GM12875 (cell line): Measurements from ENCODE around the gene PABPN1L.

Experiments used
- H3K4me3 ChIP-seq: one replicate; pipeline ENCODE4 v1.5.1; 2011; ENCODE audit warnings: low read depth, low read length, control low read depth
- TF ChIP-seq, protein P1 (sequence below): IDR thresholded peaks from 2 replicates; pipeline ENCODE4 v1.5.1; 2011; ENCODE audit warnings: low read depth, mild to moderate bottlenecking, control low read depth, inconsistent platforms, low read length, moderate library complexity, borderline replicate concordance; ENCODE audit not compliant: insufficient read depth

Gene PABPN1L

DNA sequence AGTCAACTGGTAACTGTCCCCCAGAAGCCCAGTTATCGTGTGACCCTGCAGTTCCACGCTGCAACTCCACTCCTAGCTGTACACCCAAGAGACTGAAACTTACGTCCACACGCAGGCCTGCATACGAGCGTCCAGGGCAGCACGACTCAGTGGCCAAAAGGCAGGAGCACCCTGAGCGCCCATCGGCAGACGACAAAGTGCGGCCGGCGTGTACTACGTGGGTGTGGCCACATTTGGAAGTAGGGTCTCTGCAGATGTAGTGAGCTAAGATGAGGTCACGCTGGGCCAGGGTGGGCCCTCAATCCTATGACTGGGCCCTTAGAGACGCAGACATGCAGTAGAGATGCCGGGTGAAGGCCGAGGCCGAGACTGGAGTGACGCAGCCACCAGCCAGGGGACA lies 23.2 kb downstream of the PABPN1L start:
- H3K4me3 ChIP-seq: no peak overlapping the region
- TF ChIP-seq, protein P1, sequence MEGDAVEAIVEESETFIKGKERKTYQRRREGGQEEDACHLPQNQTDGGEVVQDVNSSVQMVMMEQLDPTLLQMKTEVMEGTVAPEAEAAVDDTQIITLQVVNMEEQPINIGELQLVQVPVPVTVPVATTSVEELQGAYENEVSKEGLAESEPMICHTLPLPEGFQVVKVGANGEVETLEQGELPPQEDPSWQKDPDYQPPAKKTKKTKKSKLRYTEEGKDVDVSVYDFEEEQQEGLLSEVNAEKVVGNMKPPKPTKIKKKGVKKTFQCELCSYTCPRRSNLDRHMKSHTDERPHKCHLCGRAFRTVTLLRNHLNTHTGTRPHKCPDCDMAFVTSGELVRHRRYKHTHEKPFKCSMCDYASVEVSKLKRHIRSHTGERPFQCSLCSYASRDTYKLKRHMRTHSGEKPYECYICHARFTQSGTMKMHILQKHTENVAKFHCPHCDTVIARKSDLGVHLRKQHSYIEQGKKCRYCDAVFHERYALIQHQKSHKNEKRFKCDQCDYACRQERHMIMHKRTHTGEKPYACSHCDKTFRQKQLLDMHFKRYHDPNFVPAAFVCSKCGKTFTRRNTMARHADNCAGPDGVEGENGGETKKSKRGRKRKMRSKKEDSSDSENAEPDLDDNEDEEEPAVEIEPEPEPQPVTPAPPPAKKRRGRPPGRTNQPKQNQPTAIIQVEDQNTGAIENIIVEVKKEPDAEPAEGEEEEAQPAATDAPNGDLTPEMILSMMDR: no peak

DNA sequence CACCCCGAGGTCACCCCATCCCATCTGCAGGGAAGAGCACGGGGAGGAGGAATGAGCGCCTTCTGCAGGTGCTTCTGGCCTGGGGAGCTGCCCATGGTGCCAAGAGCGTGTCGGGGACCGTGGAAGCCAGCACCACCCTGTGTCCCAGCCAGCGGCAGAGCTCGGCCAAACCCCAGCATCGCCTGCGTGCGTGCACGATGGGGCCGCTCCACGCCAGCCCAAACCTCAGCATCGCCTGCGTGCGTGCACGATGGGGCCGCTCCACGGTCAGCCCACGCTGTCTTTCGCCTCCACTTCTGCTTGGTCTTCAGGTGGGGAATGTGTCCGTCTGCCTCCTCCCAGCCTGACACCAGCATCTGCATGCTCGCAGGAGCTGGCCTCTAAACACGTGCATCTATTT lies 23.7 kb downstream of the PABPN1L start:
- TF ChIP-seq, protein P1: no peak

DNA sequence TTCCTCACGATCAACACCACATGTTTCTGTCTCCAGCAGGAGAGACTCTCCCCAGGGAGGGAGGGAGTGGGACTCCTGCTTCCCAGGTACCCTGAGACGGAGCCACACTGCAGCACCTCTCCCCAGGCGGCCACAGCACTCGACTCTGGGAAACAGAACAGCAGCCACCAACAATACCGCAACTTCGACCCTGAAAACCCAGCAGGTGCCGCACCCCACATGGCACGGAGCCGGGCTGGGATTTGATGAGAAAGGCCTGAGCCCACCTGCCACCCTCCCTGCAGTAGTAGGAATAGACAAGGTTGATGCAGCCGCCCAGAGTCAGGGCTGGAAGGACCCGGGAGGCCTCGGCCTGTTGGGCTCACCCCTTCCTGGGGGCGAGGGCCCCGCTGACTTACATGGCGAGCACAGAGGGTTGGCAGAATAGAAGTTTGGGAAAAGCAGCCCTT lies 24.1 kb downstream of the PABPN1L start:
- no peak overlapping the region for H3K4me3 ChIP-seq
- TF ChIP-seq, protein P1: no peak

More for the DNA sequence above, 23.7 kb downstream of the PABPN1L start:
- H3K4me3 ChIP-seq: no peak overlapping the region

DNA sequence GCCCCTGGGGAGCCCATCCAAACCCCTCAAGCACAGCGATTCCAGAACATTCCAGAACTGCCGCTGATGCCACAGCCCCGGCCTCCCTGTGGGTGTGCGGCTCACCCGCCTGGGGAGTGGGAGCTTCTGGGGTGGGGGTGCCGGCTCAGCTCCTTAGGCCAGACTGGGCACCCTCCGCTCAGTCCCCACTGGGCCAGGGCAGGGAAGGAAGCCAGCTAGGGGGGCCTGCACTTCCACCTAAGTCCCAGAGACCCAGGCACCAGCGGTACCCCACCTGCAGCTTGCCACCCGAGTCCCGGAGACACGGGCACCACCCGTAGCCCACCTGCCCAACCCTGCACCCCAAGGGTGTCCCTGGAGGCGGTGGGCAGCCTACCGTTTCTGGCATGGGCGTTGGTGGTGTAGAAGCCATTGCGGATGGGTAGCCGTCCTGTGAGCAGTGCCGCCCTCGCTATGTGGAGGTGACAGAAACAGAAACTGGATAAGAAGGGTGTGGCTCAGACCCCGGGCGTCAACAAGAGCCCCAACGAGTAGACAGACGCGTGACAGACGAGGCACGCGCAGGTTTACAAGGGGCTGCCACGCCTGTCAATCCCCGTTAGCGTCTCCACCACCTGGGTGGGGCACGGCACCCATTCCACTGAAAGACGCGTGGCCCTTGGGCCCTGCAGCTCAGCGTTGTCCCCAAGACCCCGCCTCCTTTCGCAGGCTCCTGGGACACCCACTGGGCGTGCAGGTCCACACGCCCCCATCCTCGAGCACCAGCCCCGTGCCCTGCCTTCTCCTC lies 24.7 kb downstream of the PABPN1L start:
- TF ChIP-seq, protein P1: no peak
- no peak overlapping the region for H3K4me3 ChIP-seq

DNA sequence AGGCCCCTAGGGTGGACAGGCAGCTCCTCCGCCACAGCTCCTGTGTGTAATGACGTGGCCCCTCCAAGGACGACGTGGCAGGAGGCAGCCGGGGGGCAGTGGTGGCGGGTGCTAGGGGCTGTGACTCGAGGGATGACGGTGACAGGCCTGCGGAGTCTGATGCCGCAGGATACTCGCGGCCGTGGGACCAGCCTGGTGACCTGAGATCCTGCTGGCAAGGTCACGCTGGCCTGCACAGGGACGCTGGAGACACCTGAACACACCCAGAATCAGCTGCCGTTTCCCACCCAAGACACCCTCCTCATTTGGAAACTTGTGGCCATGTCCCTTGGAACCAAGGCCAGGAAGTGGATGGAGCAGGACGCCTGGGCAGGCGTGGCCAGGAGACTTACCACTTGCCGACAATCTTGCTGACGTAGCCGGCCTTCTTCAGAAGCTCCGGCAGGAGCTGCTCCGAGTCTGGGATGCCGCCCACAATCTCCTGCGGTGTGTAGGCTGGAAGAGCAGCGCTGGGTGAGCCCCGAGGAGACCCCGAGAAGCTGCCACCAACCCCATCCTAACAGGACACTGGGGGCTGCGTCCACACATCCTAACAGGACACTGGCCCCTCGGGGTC lies 25.8 kb downstream of the PABPN1L start:
- TF ChIP-seq, protein P1: no peak
- no peak overlapping the region for H3K4me3 ChIP-seq

DNA sequence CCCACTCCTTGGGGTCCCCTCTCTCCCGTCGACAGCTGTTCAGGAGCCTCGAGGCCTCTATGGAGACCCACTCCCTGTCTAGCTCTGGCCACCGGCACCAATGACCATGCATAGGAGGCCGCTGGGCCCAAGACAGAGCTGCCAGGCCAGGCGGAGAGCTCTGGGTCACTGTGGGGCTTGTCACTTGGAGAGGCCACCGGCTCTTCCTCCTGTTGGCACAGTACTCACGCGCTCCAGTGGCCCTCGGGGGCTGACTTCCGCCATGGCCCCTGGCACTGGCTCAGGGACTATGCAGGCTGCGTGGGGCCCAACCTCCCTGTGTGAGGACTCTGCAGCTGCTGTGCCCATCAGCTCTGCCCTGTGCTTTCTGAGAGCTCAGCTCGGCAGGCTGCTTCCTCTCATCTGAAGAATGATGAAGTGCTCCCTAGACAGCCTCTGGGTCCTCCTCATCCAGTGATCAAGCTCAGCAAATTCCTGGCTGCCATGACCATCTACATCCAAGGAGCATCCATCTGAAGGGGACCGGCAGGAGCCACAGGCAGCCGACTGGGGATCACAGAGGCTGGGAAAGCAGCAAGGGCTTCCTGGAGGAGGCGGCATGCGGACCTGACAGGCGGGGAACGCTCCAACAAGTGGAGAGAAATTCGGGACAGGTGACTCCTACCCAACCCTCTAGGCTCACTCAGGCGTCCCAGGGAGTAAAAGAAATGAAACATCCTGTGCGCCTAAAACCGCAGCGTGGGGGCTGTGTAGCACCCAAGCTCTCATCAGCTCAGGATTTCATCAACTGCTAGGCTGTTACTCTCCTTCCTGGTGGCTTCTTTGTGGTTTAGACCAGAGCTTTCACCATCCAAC lies 26.5 kb downstream of the PABPN1L start:
- TF ChIP-seq, protein P1: no peak

More for the DNA sequence above, 26.5 kb downstream of the PABPN1L start:
- no peak overlapping the region for H3K4me3 ChIP-seq
